DOHH2 (cell line): ENCODE results near the gene COL1A1.

Experiments
- H3F3A ChIP-seq: fragments of 200-600 bp; sonication (generic), shearing (Covaris generic); 2 replicates; pipeline ENCODE4 v1.6.0; 2016; ENCODE audit warnings: antibody characterized with exemption, mild to moderate bottlenecking; ENCODE audit not compliant: control insufficient read depth, insufficient read depth
- H3K27ac ChIP-seq: fragments of 200-600 bp; sonication (generic); 2 replicates; pipeline ENCODE4 v1.5.1; 2014; ENCODE audit warnings: low read depth, mild to moderate bottlenecking, low read length, moderate library complexity
- H3K27me3 ChIP-seq: fragments of 200-600 bp; sonication (generic); 2 replicates; pipeline ENCODE4 v1.6.1; 2014; ENCODE audit warnings: mild to moderate bottlenecking, low read length, mixed read lengths; ENCODE audit not compliant: control insufficient read depth
- H3K36me3 ChIP-seq: fragments of 200-600 bp; sonication (generic); 2 replicates; pipeline ENCODE4 v1.6.1; 2014; ENCODE audit warnings: mild to moderate bottlenecking, low read length, moderate library complexity, mixed read lengths; ENCODE audit not compliant: control insufficient read depth
- H3K4me1 ChIP-seq: fragments of 200-600 bp; sonication (generic); 2 replicates; pipeline ENCODE4 v1.6.1; 2014; ENCODE audit warnings: mild to moderate bottlenecking, low read length, mixed read lengths; ENCODE audit not compliant: control insufficient read depth
- H3K4me2 ChIP-seq: fragments of 200-600 bp; sonication (generic); 2 replicates; pipeline ENCODE4 v1.6.0; 2014; ENCODE audit warnings: mild to moderate bottlenecking, low read length, moderate library complexity
- H3K4me3 ChIP-seq: fragments of 200-600 bp; sonication (generic); 2 replicates; pipeline ENCODE4 v1.5.1; 2014; ENCODE audit warnings: mild to moderate bottlenecking, low read length, mixed read lengths
- H3K79me2 ChIP-seq: fragments of 200-600 bp; sonication (generic); 2 replicates; pipeline ENCODE4 v1.6.1; 2014; ENCODE audit warnings: mild to moderate bottlenecking, low read length, mixed read lengths; ENCODE audit not compliant: control insufficient read depth
- H3K9me2 ChIP-seq: fragments of 200-600 bp; sonication (generic); replicated peaks from 2 replicates; pipeline ENCODE4 v1.6.1; 2014; ENCODE audit warnings: mild to moderate bottlenecking, low read length, mixed read lengths; ENCODE audit not compliant: control insufficient read depth
- H3K9me3 ChIP-seq: fragments of 200-600 bp; sonication (generic); 2 replicates; pipeline ENCODE4 v1.6.1; 2014; ENCODE audit warnings: antibody characterized with exemption, low read length, mixed read lengths; ENCODE audit not compliant: control insufficient read depth, insufficient read depth
- H4K20me1 ChIP-seq: fragments of 200-600 bp; sonication (generic); 2 replicates; pipeline ENCODE4 v1.6.0; 2014; ENCODE audit warnings: low read depth, mild to moderate bottlenecking, antibody characterized with exemption, low read length, moderate library complexity; ENCODE audit not compliant: control insufficient read depth, insufficient read depth
- CTCF ChIP-seq: fragments of 200-600 bp; sonication (generic); IDR thresholded peaks from one replicate; pipeline ENCODE4 v1.5.1; 2014; ENCODE audit warnings: antibody characterized with exemption, mild to moderate bottlenecking, low read depth, low read length; ENCODE audit not compliant: poor library complexity, severe bottlenecking
- EZH2phosphoT487 ChIP-seq: fragments of 200-600 bp; sonication (generic); IDR thresholded peaks from 2 replicates; pipeline ENCODE4 v1.6.1; 2017; ENCODE audit warnings: borderline replicate concordance, mild to moderate bottlenecking, antibody characterized with exemption, low read length, moderate library complexity, mixed read lengths

COL1A1 gene

GRCh38 chr17:50221266-50221863 is 19.9 kb upstream of the COL1A1 start:
- no peaks in the 10 kb centered on the region for H3K79me2 ChIP-seq
- H3K36me3 ChIP-seq = no peaks in the 10 kb centered on the region
- no peaks in the 10 kb centered on the region for H4K20me1 ChIP-seq
- peaks cover 6% of the 10 kb centered on the region; the same call in 1 of the 2 replicates for H3K9me3 ChIP-seq
- no peak overlapping the region for H3K4me2 ChIP-seq
- no peak overlapping the region for H3K4me3 ChIP-seq
- no peak for TF ChIP-seq EZH2phosphoT487
- no peaks in the 10 kb centered on the region for H3F3A ChIP-seq
- no peaks in the 10 kb centered on the region for H3K27me3 ChIP-seq
- H3K27ac ChIP-seq = no peak overlapping the region
- H3K9me2 ChIP-seq = no peaks in the 10 kb centered on the region
- H3K4me1 ChIP-seq = no peaks in the 10 kb centered on the region

GRCh38 chr17:50220811-50221210 is 19.4 kb upstream of the COL1A1 start:
- H3K4me2 ChIP-seq = no peak overlapping the region
- no peaks in the 10 kb centered on the region for H3K27me3 ChIP-seq
- no peaks in the 10 kb centered on the region for H3F3A ChIP-seq
- H3K4me3 ChIP-seq = no peak overlapping the region
- no peaks in the 10 kb centered on the region for H3K79me2 ChIP-seq
- no peaks in the 10 kb centered on the region for H3K9me2 ChIP-seq
- peaks cover 6% of the 10 kb centered on the region; the same call in 1 of the 2 replicates for H3K9me3 ChIP-seq
- H4K20me1 ChIP-seq = no peaks in the 10 kb centered on the region
- no peaks in the 10 kb centered on the region for H3K36me3 ChIP-seq
- TF ChIP-seq CTCF = no peak
- no peak for TF ChIP-seq EZH2phosphoT487
- no peaks in the 10 kb centered on the region for H3K4me1 ChIP-seq
- no peak overlapping the region for H3K27ac ChIP-seq

- Histone ChIP-seq H3K36me3 (no peaks in the 10 kb centered on the region), H3K79me2 (no peaks in the 10 kb centered on the region), H3K27me3 (no peaks in the 10 kb centered on the region), H3K4me1 (no peaks in the 10 kb centered on the region), H3K4me3 (no peak overlapping the region), H3K27ac (no peak overlapping the region), H3K4me2 (no peak overlapping the region), H3K9me3 (0 out of 2 replicates have a peak, but pooled peaks cover 6% of the 10 kb centered on the region), H4K20me1 (no peaks in the 10 kb centered on the region), H3K9me2 (no peaks in the 10 kb centered on the region), H3F3A (no peaks in the 10 kb centered on the region)
- TF ChIP-seq EZH2phosphoT487 = no peak
- TF ChIP-seq CTCF = no peak
Observed at GRCh38 chr17:50219939-50220465, 18.6 kb upstream of the COL1A1 start.

- Histone ChIP-seq H3F3A (no peaks in the 10 kb centered on the region), H3K4me1 (no peaks in the 10 kb centered on the region), H3K9me3 (0 out of 2 replicates have a peak, but pooled peaks cover 1% of the 10 kb centered on the region), H3K4me3 (no peak overlapping the region), H3K4me2 (no peak overlapping the region), H4K20me1 (no peaks in the 10 kb centered on the region), H3K79me2 (no peaks in the 10 kb centered on the region), H3K27ac (no peak overlapping the region), H3K36me3 (no peaks in the 10 kb centered on the region), H3K27me3 (no peaks in the 10 kb centered on the region), H3K9me2 (no peaks in the 10 kb centered on the region)
- TF ChIP-seq CTCF (no peak), EZH2phosphoT487 (no peak)
Observed at GRCh38 chr17:50219342-50219741, 17.9 kb upstream of the COL1A1 start.
